ENCODE data around the gene DBN1.

- no peak for TF ChIP-seq CTCF (IDR thresholded peaks at IDR 0.05; ENCODE audit: extremely low read depth in 1 of 2, insufficient read depth in 1 of 2, low read depth in 1 of 2, low read length in 2 of 2)
- TF ChIP-seq POLR2A (IDR thresholded peaks at IDR 0.05; ENCODE audit: low read depth, low read length) = peak; percentile 3
- no peak for TF ChIP-seq MYC (IDR thresholded peaks at IDR 0.05; ENCODE audit: low read depth, low read length)
- no peak for TF ChIP-seq POLR2AphosphoS5 (IDR thresholded peaks at IDR 0.05; ENCODE audit: insufficient read depth, low read depth, low read length)
- TF ChIP-seq EZH2 (IDR thresholded peaks at IDR 0.05; ENCODE audit: borderline replicate concordance, low read depth, low read length, severe bottlenecking) = no peak
- TF ChIP-seq MAX (IDR thresholded peaks at IDR 0.05; ENCODE audit: insufficient read depth, insufficient read length) = no peak
- TF ChIP-seq JUN (IDR thresholded peaks at IDR 0.05; ENCODE audit: borderline replicate concordance, insufficient read depth, insufficient read length, low read depth) = no peak
- no peak for TF ChIP-seq FOS (IDR thresholded peaks at IDR 0.05; ENCODE audit: borderline replicate concordance, insufficient read depth, low read length)
- TF ChIP-seq GATA2 (IDR thresholded peaks at IDR 0.05; ENCODE audit: insufficient read depth, insufficient read length, low read depth, low read length) = no peak
Measured at GRCh38 chr5:177492841-177493240, 19.4 kb upstream of the DBN1 start.
